ENCODE data around the gene P2RY2. TPM values are rescaled to one million over a fixed set of nuclear protein-coding genes. Genes with fewer than 3 reads are reported as not detected.

Gene P2RY2
- total RNA-seq, 1 experiment from 2014 or later, result 22.5 TPM

DNA sequence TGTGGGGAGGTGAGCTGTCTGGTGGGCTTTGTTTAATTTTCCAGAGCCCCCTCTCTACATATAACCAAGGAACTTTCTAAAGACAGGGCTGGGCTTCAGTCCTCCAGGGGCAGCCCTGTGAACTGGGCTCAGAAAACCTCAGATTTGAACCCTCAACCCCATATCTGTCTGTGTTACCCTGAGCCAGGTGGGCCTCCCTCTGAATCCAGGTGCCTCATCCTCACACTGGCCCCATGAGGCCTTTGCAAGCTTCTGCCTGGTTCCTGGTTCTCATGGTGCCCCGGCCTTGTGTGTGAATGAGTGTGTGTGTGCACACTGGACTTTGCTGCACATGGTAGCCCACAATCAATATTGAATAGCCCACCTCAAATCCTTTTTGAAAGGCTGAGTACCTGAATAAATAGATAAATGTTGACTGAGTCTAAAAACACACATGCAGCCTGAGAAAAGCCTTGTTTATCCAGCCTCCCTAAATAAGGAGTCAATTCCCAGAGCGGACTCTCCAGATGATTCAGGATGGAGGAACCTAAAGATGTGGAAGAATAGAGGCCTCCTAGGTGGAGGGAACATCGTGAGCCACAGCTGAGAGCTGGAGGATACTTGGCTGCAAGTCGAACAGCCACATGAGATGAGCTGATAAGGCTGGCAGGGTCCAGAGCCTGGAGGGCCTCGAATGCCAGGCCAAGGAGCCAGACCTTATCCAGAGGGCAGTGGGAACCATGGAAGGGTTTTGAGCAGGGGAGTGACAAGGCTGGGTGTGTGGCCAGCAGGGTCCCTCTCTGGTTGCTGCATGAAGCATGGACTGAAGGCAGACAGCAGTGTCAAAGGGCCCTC is 28.1 kb upstream of the P2RY2 start:
- CTCF ChIA-PET, result no interaction called here
- no peaks in the 10 kb centered on the region for H3K79me2 ChIP-seq (ENCODE audit: low read depth)
- H3K4me1 ChIP-seq (replicated peaks; ENCODE audit: insufficient read depth), result peaks cover 89% of the 10 kb centered on the region
- H3K27ac ChIP-seq, result no peak overlapping the region
- H3K4me3 ChIP-seq, result no peak overlapping the region
- no peaks in the 10 kb centered on the region for H3K36me3 ChIP-seq (ENCODE audit: low read depth)
- no peak for DNase-seq
- peaks cover 62% of the 10 kb centered on the region for H3F3A ChIP-seq (ENCODE audit: insufficient read depth, low read depth)
- H2AFZ ChIP-seq, result no peak overlapping the region
- H4K20me1 ChIP-seq (ENCODE audit: insufficient read depth), result no peaks in the 10 kb centered on the region
- H3K9me2 ChIP-seq (ENCODE audit: insufficient read depth), result no peaks in the 10 kb centered on the region
- intact Hi-C loops (cut with micrococcal nuclease; ENCODE audit: unreplicated experiment), result no loop called here
- no peak overlapping the region for H3K4me2 ChIP-seq
- POLR2A ChIA-PET (ENCODE audit: unreplicated experiment), result interaction anchor here (0.6 kb wide), 1 partner anchor 487 kb away, joined by 7 read pairs; no protein-coding TSS in a partner anchor
- no peaks in the 10 kb centered on the region for H3K27me3 ChIP-seq (ENCODE audit: insufficient read depth, low read depth)
- no peaks in the 10 kb centered on the region for H3K9me3 ChIP-seq (ENCODE audit: insufficient read depth, low read depth)
- no TSS peak for BruUV-seq (replicated peaks)
- no peak for TF ChIP-seq EZH2 (IDR thresholded peaks at IDR 0.05; ENCODE audit: low read depth)
- no peak for TF ChIP-seq CTCF (conservative IDR thresholded peaks at IDR 0.05)

DNA sequence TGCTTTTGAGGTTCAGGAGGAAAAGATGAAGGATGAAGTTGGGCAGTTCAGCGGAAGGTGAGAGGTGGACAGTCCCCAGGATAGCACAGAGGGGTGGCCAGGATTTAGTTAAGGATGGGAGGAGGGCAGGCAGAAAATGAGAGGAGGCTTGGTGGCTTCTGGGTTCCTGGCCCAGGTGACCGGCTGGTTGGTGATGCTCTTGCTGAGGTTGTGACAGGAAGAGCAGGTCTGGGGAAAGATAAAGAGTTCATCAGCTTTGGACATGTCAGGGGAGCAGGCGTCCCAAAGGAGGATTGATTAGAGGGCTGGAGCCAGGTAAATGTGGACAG is 27.6 kb upstream of the P2RY2 start:
- Histone ChIP-seq H3K27ac (peak overlapping the region; percentile 99; the same call in 1 of the 2 replicates), H3K36me3 (ENCODE audit: low read depth) (no peaks in the 10 kb centered on the region), H3K9me3 (ENCODE audit: insufficient read depth, low read depth) (no peaks in the 10 kb centered on the region), H3K4me2 (peak overlapping the region; percentile 81; the same call in 1 of the 2 replicates), H3K4me1 (replicated peaks; ENCODE audit: insufficient read depth) (peaks cover 89% of the 10 kb centered on the region), H3K9me2 (ENCODE audit: insufficient read depth) (no peaks in the 10 kb centered on the region), H3K27me3 (ENCODE audit: insufficient read depth, low read depth) (no peaks in the 10 kb centered on the region), H3K4me3 (no peak overlapping the region), H3K79me2 (ENCODE audit: low read depth) (no peaks in the 10 kb centered on the region), H3F3A (ENCODE audit: insufficient read depth, low read depth) (peaks cover 62% of the 10 kb centered on the region), H4K20me1 (ENCODE audit: insufficient read depth) (no peaks in the 10 kb centered on the region), H2AFZ (no peak overlapping the region)
- CTCF ChIA-PET, result no interaction called here
- no TSS peak for BruUV-seq (replicated peaks)
- TF ChIP-seq EZH2 (IDR thresholded peaks at IDR 0.05; ENCODE audit: low read depth), result no peak
- TF ChIP-seq CTCF (conservative IDR thresholded peaks at IDR 0.05), result no peak
- DNase-seq, result no peak
- intact Hi-C loops (cut with micrococcal nuclease; ENCODE audit: unreplicated experiment), result no loop called here
- POLR2A ChIA-PET (ENCODE audit: unreplicated experiment), result no interaction called here

DNA sequence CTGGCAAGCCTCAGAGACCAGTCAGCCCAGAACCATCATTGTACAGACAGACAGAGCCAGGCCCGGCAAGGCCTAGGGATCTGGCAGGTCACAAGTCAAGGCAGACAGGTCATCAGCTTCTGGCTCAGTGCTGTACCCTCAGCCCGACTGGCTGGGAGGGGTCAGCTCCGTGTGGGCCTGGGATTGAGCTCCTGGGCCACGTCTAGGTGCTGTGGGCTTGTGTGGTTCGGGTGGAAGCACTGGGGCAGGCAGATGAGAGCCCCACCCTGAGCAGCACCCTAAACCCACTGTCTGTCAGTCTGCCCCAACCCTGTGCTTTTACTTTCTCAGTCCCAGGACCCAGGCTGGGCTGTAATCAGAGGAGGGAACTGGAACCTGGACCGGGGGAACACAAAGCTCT is 26.9 kb upstream of the P2RY2 start:
- Histone ChIP-seq H2AFZ (no peak overlapping the region), H3K9me2 (ENCODE audit: insufficient read depth) (no peaks in the 10 kb centered on the region), H3K9me3 (ENCODE audit: insufficient read depth, low read depth) (no peaks in the 10 kb centered on the region), H3K27ac (peak overlapping the region; percentile 99), H3F3A (ENCODE audit: insufficient read depth, low read depth) (peaks cover 63% of the 10 kb centered on the region), H4K20me1 (ENCODE audit: insufficient read depth) (no peaks in the 10 kb centered on the region), H3K36me3 (ENCODE audit: low read depth) (no peaks in the 10 kb centered on the region), H3K27me3 (ENCODE audit: insufficient read depth, low read depth) (no peaks in the 10 kb centered on the region), H3K4me2 (peak overlapping the region; percentile 81), H3K79me2 (ENCODE audit: low read depth) (no peaks in the 10 kb centered on the region), H3K4me3 (no peak overlapping the region), H3K4me1 (replicated peaks; ENCODE audit: insufficient read depth) (peaks cover 91% of the 10 kb centered on the region)
- BruUV-seq (replicated peaks), result no TSS peak
- intact Hi-C loops (cut with micrococcal nuclease; ENCODE audit: unreplicated experiment), result no loop called here
- POLR2A ChIA-PET (ENCODE audit: unreplicated experiment), result no interaction called here
- DNase-seq, result no peak
- CTCF ChIA-PET, result no interaction called here
- TF ChIP-seq EZH2 (IDR thresholded peaks at IDR 0.05; ENCODE audit: low read depth) (no peak), CTCF (conservative IDR thresholded peaks at IDR 0.05) (no peak)

All from PC-9 (cell line).